A549 (cell line): ENCODE data around the gene HAUS5. TPM values are rescaled to one million over a fixed set of nuclear protein-coding genes. Genes with fewer than 3 reads are reported as not detected.
A peak's percentile ranks its signal among the peaks of the same experiment; 100 is the strongest.

Source experiments
- ATAC-seq, 2 experiments: fragments of 200-7000 bp in 1 of 2; fragments of >200 bp in 1 of 2; cut with Nextera tagmentation in 1 of 2; cut with Tn5 transposase in 1 of 2; 3 replicates each; pipeline versions ENCODE4 v1.8.0 to v1.9.1; 2018 to 2020; ENCODE audit warnings: mild to moderate bottlenecking in 1 of 2, moderate library complexity in 1 of 2
- CTCF ChIA-PET: fragments of 300-600 bp; sonication (Branson Sonifier 250); formaldehyde crosslinking; extraction: SDS; loops from one replicate; lab custom pipeline; 2021; ENCODE audit warnings: antibody characterized with exemption, inconsistent platforms; lab: Yijun Ruan, JAX
- POLR2A ChIA-PET: fragments of 350-600 bp; formaldehyde crosslinking; extraction: SDS; loops from one replicate; lab custom pipeline; 2021; ENCODE audit warnings: antibody characterized with exemption, inconsistent platforms; lab: Yijun Ruan, JAX
- DNase-seq, 2 experiments: peaks; one replicate each; pipeline versions ENCODE4 v3.0.0 to v3.0.0-alpha.2; 2011 to 2016; ENCODE audit warnings: low read depth in 1 of 2, low spot score in 1 of 2
- FAIRE-seq: peaks from 2 replicates; lab custom pipeline; 2011; peaks lifted over from hg19 to GRCh38; lab: Jason Lieb, UNC
- H3K27ac ChIP-seq, 2 experiments: fragments of >200 bp; sonication (Bioruptor Twin); formaldehyde crosslinking; 3 replicates each; pipeline ENCODE4 v1.5.1; 2016 to 2017
- H3K4me1 ChIP-seq: fragments of >200 bp; sonication (Bioruptor Twin); formaldehyde crosslinking; 3 replicates; pipeline ENCODE4 v1.6.1; 2016
- H3K4me2 ChIP-seq: fragments of >200 bp; sonication (Bioruptor Twin); formaldehyde crosslinking; 3 replicates; pipeline ENCODE4 v1.6.1; 2016
- H3K4me3 ChIP-seq: fragments of >200 bp; sonication (Bioruptor Twin); formaldehyde crosslinking; 3 replicates; pipeline ENCODE4 v1.5.1; 2016
- H3K9me3 ChIP-seq: fragments of >200 bp; sonication (Bioruptor Twin); formaldehyde crosslinking; 3 replicates; pipeline ENCODE4 v1.6.1; 2016
- CHD4 ChIP-seq: fragments of 200-600 bp; sonication (generic); IDR thresholded peaks from 2 replicates; pipeline ENCODE4 v1.6.1; 2016; ENCODE audit warnings: antibody characterized with exemption, mild to moderate bottlenecking, borderline replicate concordance
- E2F6 ChIP-seq: IDR thresholded peaks from 2 replicates; pipeline ENCODE4 v1.6.1; 2012; ENCODE audit warnings: low read depth, borderline replicate concordance
- EHF ChIP-seq: fragments of 250-450 bp; sonication (Bioruptor Pico); IDR thresholded peaks from 2 replicates; pipeline ENCODE4 v1.5.0; 2020; ENCODE audit warnings: mild to moderate bottlenecking
- EHMT2 ChIP-seq: fragments of 200-600 bp; sonication (generic); IDR thresholded peaks from 2 replicates; pipeline ENCODE4 v1.6.1; 2016; ENCODE audit warnings: antibody characterized with exemption, low read depth, mild to moderate bottlenecking, moderate library complexity
- FOSL2 ChIP-seq, 2 experiments: fragments of 450-650 bp in 1 of 2; fragments of >200 bp in 1 of 2; sonication (Bioruptor Twin) in 1 of 2; formaldehyde crosslinking; IDR thresholded peaks; 2 replicates each; pipeline versions ENCODE4 v1.5.0 to v1.6.1; 2016 to 2020; ENCODE audit warnings: mild to moderate bottlenecking in 1 of 2, moderate library complexity in 1 of 2
- GATA3 ChIP-seq: IDR thresholded peaks from 2 replicates; pipeline ENCODE4 v1.6.1; 2012; ENCODE audit warnings: borderline replicate concordance
- HDAC2 ChIP-seq: fragments of 200-600 bp; sonication (generic); IDR thresholded peaks from 2 replicates; pipeline ENCODE4 v1.6.1; 2016
- HOXA7 ChIP-seq: fragments of 250-450 bp; sonication (Bioruptor Pico); IDR thresholded peaks from 2 replicates; pipeline ENCODE4 v1.5.0; 2020; ENCODE audit warnings: mild to moderate bottlenecking, moderate library complexity
- HOXB13 ChIP-seq: fragments of 250-450 bp; sonication (Bioruptor Pico); IDR thresholded peaks from 2 replicates; pipeline ENCODE4 v1.5.0; 2020; ENCODE audit warnings: low read depth, mild to moderate bottlenecking, moderate library complexity
- HOXB5 ChIP-seq: fragments of 250-450 bp; sonication (Bioruptor Pico); IDR thresholded peaks from 2 replicates; pipeline ENCODE4 v1.5.0; 2020; ENCODE audit warnings: mild to moderate bottlenecking, moderate library complexity
- JUNB ChIP-seq: fragments of >200 bp; sonication (Bioruptor Twin); formaldehyde crosslinking; IDR thresholded peaks from 2 replicates; pipeline ENCODE4 v1.6.1; 2016
- NFE2L2 ChIP-seq: fragments of 150-350 bp; conservative IDR thresholded peaks from 2 replicates; pipeline ENCODE4 v1.6.1; 2014; ENCODE audit warnings: low read length
- NPAS2 ChIP-seq: fragments of 250-450 bp; sonication (Bioruptor Pico); IDR thresholded peaks from 2 replicates; pipeline ENCODE4 v1.8.0; 2022; ENCODE audit warnings: mild to moderate bottlenecking, moderate library complexity, borderline replicate concordance
- NR3C1 ChIP-seq: fragments of >200 bp; sonication (Bioruptor Twin); formaldehyde crosslinking; IDR thresholded peaks from 3 replicates; pipeline ENCODE4 v1.6.1; 2017
- POLR2A ChIP-seq: IDR thresholded peaks from 2 replicates; pipeline ENCODE4 v1.6.1; 2012; ENCODE audit warnings: mild to moderate bottlenecking, low read length
- RARB ChIP-seq: fragments of 250-450 bp; sonication (Bioruptor Pico); IDR thresholded peaks from 2 replicates; pipeline ENCODE4 v1.8.0; 2021; ENCODE audit warnings: mild to moderate bottlenecking, moderate library complexity
- RCOR1 ChIP-seq: fragments of 150-350 bp; IDR thresholded peaks from 2 replicates; pipeline ENCODE4 v1.6.1; 2014; ENCODE audit warnings: antibody characterized with exemption, low read length, low read depth
- RFX5 ChIP-seq: fragments of 450-650 bp; IDR thresholded peaks from 2 replicates; pipeline ENCODE4 v1.7.1; 2014; ENCODE audit warnings: antibody characterized with exemption, mild to moderate bottlenecking, moderate library complexity
- RNF2 ChIP-seq: fragments of 200-600 bp; sonication (generic); IDR thresholded peaks from 2 replicates; pipeline ENCODE4 v1.6.1; 2016; ENCODE audit warnings: low read depth, mild to moderate bottlenecking, antibody characterized with exemption, moderate library complexity, borderline replicate concordance
- TP53 ChIP-seq: fragments of 250-450 bp; sonication (Bioruptor Pico); IDR thresholded peaks from 2 replicates; pipeline ENCODE4 v1.5.0; 2021; ENCODE audit warnings: mild to moderate bottlenecking, moderate library complexity
- ZFP36 ChIP-seq: fragments of 450-650 bp; IDR thresholded peaks from 2 replicates; pipeline ENCODE4 v1.6.1; 2014; ENCODE audit warnings: borderline replicate concordance; ENCODE audit not compliant: partially characterized antibody
- WGBS: methylation state at CpG from one replicate; pipeline ENCODE4 v1.1.6; 2017; ENCODE audit errors: missing lambda C conversion rate; 5-methylcytosine and 5-hydroxymethylcytosine counted together
- polyA plus RNA-seq, 4 experiments: library from polyadenylated mRNA; depleted of rRNA in 3 of 4; stranded (reverse); fragments of >200 nt; fragmentation: RNase III in 1 of 4; extraction: RNeasy Plus Mini Kit Qiagen cat#74134 plus additional on column Dnase treatment in 1 of 4; gene quantifications; 2 replicates in 3 of 4; 3 replicates in 1 of 4; pipeline ENCODE4 v1.2.3, GENCODE V29; 2011 to 2017
- TF ChIP-seq, protein P1 (sequence below): fragments of >200 bp; sonication (Bioruptor Twin); formaldehyde crosslinking; IDR thresholded peaks from 3 replicates; pipeline ENCODE4 v1.6.1; 2016

The HAUS5 gene
- polyA plus RNA-seq, 2 of the 4 experiments (the other 2 are of a cell fraction) = 7.3 to 16.1 TPM

DNA sequence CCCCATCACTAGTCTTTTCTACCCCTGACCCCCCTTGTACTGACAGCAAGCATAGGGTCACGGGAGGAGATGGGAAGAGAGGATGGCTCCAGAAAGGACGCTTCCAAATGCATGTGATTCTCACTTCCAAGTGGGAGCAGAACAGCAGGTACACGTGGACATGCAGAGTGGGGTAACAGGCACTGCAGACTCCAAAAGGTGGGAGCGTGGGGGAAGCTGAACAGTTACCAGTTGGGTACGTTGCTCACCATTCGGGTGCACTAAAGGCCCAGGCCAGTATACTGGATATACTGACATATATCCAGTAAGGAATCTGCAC lies 26.7 kb downstream of the HAUS5 start:
- Histone ChIP-seq H3K4me2 (no peak overlapping the region), H3K4me3 (no peak overlapping the region), H3K4me1 (peaks cover 6% of the 10 kb centered on the region; the same call in 2 of the 3 replicates), H3K9me3 (no peaks in the 10 kb centered on the region), H3K27ac (no peak overlapping the region)
- 76% methylated on average over 6 of the region's 6 CpGs for WGBS
- CTCF ChIA-PET = interaction anchor here (1.1 to 3.4 kb wide), 5 partner anchors 8 to 103 kb away, joined by 3 to 26 read pairs (median 5); no protein-coding TSS in a partner anchor
- ATAC-seq (no peak), DNase-seq (no peak), FAIRE-seq (no peak)
- POLR2A ChIA-PET = no interaction called here
- peak; percentile 13; the same call in 1 of the 2 replicates for TF ChIP-seq HOXA7
- no peak for TF ChIP-seq NPAS2 (CRISPR knock-in tag)

- 69% methylated on average over 8 of the region's 8 CpGs for WGBS
- Histone ChIP-seq H3K27ac (no peak overlapping the region), H3K4me2 (no peak overlapping the region), H3K4me3 (no peak overlapping the region), H3K4me1 (peaks cover 8% of the 10 kb centered on the region; the same call in 2 of the 3 replicates)
- no peak for ATAC-seq
- TF ChIP-seq RNF2 (no peak), CHD4 (no peak)
- TF ChIP-seq, all 56 proteins: peak for 0
- ChIA-PET CTCF (interaction anchor here (1.1 to 1.9 kb wide), 3 partner anchors 9 to 104 kb away, joined by 3 to 8 read pairs (median 5); no protein-coding TSS in a partner anchor), POLR2A (no interaction called here)
- FAIRE-seq (no peak), DNase-seq (no peak)
- no peaks in the 10 kb centered on the region for H3K9me3 ChIP-seq
Measured at GRCh38 chr19:35639863-35640262, 27.3 kb downstream of the HAUS5 start.

DNA sequence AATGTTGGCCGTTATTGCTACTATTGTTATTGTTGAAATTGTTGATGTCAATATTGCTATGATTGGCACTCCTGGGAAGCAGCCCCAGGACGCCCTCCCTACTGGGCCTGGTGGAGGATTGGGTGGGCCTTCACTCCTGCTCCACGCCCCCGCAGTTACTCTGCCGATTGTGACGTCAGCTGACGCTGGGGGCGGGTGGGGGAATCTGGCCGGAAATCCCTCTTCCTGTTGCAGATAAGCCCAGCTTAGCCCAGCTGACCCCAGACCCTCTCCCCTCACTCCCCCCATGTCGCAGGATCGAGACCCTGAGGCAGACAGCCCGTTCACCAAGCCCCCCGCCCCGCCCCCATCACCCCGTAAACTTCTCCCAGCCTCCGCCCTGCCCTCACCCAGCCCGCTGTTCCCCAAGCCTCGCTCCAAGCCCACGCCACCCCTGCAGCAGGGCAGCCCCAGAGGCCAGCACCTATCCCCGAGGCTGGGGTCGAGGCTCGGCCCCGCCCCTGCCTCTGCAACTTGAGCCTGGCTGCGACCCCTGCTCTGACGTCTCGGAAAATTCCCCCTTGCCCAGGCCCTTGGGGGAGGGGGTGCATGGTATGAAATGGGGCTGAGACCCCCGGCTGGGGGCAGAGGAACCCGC lies 29.1 kb downstream of the HAUS5 start, which contains the start of gene ETV2:
TSS of gene ETV2 (plus strand) at position 231 of the 637 bp plus-strand sequence. CDS start 716 bp downstream, outside the sequence.
- H3K27ac ChIP-seq = peak within 1 kb of the TSS in 1 of 2 experiments; percentile 89; a peak in 2 of 6 replicates
- peaks cover 15% of the 10 kb centered on the region; the same call in 2 of the 3 replicates for H3K4me1 ChIP-seq
- DNase-seq (no peak), ATAC-seq (no peak), FAIRE-seq (no peak)
- no peak within 1 kb of the TSS for H3K4me3 ChIP-seq
- no peak for TF ChIP-seq HDAC2
- TF ChIP-seq FOSL2 (IDR thresholded peaks at IDR 0.05) = no peak
- TF ChIP-seq FOSL2 (CRISPR knock-in tag; IDR thresholded peaks at IDR 0.05) = no peak
- no peak for TF ChIP-seq GATA3
- no peak for TF ChIP-seq TP53 (CRISPR knock-in tag)
- no peak for TF ChIP-seq POLR2A
- TF ChIP-seq RARB = no peak
- no peak for TF ChIP-seq HOXA7
- no peak for TF ChIP-seq HOXB13
- no peak for TF ChIP-seq EHMT2
- no peak for TF ChIP-seq RCOR1
- POLR2A ChIA-PET = no interaction called here
- H3K9me3 ChIP-seq = no peaks in the 10 kb centered on the region
- H3K4me2 ChIP-seq = peak within 1 kb of the TSS; percentile 98; the same call in 2 of the 3 replicates
- CTCF ChIA-PET = interaction anchor here (1.2 to 4.2 kb wide), 4 partner anchors 21 to 131 kb away, joined by 4 to 28 read pairs (median 7); no protein-coding TSS in a partner anchor
- 63% methylated on average over 21 of the region's 28 CpGs for WGBS

- H3K4me1 ChIP-seq = peaks cover 15% of the 10 kb centered on the region; the same call in 2 of the 3 replicates
- DNase-seq (no peak), ATAC-seq (no peak), FAIRE-seq (no peak)
- H3K9me3 ChIP-seq = no peaks in the 10 kb centered on the region
- ChIA-PET POLR2A (interaction anchor here (0.5 to 1.6 kb wide), 3 partner anchors 11 to 39 kb away, joined by 3 to 5 read pairs (median 4); no protein-coding TSS in a partner anchor), CTCF (interaction anchor here (0.6 to 4.2 kb wide), 8 partner anchors 16 to 132 kb away, joined by 3 to 28 read pairs (median 5); partner anchors contain the start of gene U2AF1L4)
- no peak overlapping the region for H3K4me3 ChIP-seq
- WGBS = 84% methylated on average over 10 of the region's 10 CpGs
- peak overlapping the region; percentile 98; the same call in 2 of the 3 replicates for H3K4me2 ChIP-seq
- H3K27ac ChIP-seq = peak overlapping the region in 1 of 2 experiments; percentile 89; a peak in 1 of 6 replicates
- TF ChIP-seq EHF (CRISPR knock-in tag) = no peak
- TF ChIP-seq E2F6 = no peak
- no peak for TF ChIP-seq RFX5
- no peak for TF ChIP-seq HOXB5 (CRISPR knock-in tag)
- no peak for TF ChIP-seq HOXA7
- no peak for TF ChIP-seq NR3C1
- TF ChIP-seq NFE2L2 = no peak
- TF ChIP-seq ZFP36 = no peak
- TF ChIP-seq JUNB = no peak
- TF ChIP-seq, protein P1, sequence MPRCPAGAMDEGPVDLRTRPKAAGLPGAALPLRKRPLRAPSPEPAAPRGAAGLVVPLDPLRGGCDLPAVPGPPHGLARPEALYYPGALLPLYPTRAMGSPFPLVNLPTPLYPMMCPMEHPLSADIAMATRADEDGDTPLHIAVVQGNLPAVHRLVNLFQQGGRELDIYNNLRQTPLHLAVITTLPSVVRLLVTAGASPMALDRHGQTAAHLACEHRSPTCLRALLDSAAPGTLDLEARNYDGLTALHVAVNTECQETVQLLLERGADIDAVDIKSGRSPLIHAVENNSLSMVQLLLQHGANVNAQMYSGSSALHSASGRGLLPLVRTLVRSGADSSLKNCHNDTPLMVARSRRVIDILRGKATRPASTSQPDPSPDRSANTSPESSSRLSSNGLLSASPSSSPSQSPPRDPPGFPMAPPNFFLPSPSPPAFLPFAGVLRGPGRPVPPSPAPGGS = no peak
Measured at GRCh38 chr19:35642312-35642711, 29.8 kb downstream of the HAUS5 start.
